ENCODE measurements around the gene DDT.
"Not testable (repeated sequence)": the region's sequence is repeated elsewhere in the genome, so short reads cannot be mapped to it uniquely, and the experiment has no call there.

The DDT gene

DNA sequence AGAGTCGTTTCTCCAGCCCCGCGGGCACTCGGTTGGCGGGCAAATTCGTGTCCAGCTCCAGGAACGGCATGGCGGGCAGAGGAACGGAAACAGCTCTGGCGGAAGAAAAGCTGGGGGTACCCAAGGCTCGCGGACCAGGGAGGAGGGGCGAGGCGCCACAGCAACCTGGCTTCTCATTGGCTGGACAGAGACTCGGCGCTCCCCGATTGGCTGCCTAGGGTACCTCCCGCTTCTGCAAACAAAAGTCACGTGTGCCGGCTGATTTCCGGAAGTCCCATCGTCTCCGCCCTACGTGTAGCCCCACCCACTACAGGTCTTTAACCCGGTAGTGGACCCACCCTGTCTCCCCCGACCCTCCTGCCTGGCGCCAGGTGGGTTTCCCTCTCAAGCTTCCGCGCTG, at the start of gene DDT:
Gene DDT (minus strand): TSS at position 97 of the 400 bp plus-strand sequence. CDS start 27 bp downstream, at position 70.
- in situ Hi-C loops (cut with HindIII; ENCODE audit: low sequenced_read_pairs); H3K4me3 ChIP-seq (ENCODE audit: low read depth, low read length); DNase-seq (ENCODE audit: low read depth): not testable (repeated sequence)

- in situ Hi-C loops (cut with HindIII; ENCODE audit: low sequenced_read_pairs): no loop called here
- no peak for DNase-seq (ENCODE audit: low read depth)
- no peak overlapping the region for H3K4me3 ChIP-seq (ENCODE audit: low read depth, low read length)
- TF ChIP-seq, protein P1, sequence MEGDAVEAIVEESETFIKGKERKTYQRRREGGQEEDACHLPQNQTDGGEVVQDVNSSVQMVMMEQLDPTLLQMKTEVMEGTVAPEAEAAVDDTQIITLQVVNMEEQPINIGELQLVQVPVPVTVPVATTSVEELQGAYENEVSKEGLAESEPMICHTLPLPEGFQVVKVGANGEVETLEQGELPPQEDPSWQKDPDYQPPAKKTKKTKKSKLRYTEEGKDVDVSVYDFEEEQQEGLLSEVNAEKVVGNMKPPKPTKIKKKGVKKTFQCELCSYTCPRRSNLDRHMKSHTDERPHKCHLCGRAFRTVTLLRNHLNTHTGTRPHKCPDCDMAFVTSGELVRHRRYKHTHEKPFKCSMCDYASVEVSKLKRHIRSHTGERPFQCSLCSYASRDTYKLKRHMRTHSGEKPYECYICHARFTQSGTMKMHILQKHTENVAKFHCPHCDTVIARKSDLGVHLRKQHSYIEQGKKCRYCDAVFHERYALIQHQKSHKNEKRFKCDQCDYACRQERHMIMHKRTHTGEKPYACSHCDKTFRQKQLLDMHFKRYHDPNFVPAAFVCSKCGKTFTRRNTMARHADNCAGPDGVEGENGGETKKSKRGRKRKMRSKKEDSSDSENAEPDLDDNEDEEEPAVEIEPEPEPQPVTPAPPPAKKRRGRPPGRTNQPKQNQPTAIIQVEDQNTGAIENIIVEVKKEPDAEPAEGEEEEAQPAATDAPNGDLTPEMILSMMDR (IDR thresholded peaks at IDR 0.05; ENCODE audit: low read depth, low read length, missing control alignments): no peak
Measured at GRCh38 chr22:24023204-24023789, 49.1 kb upstream of the DDT start.

DNA sequence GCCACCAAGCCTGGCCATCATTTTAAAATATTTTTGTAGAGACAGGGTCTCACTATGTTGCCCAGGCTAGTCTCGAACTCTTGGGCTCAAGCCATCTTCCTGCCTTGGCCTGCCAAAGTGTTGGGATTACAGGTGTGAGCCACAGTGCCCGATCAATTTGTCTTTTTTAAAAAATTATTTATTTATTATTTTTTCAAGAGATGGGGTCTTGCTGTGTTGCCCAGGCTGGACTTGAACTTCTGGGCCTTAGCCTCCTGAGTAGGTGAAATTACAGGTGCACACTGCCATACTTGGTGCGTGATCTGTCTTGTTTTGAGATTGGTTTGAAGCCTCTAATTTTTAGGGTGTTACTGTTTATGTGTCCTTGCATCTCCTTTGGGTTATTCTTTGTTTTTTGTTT, 47.1 kb upstream of the DDT start:
- TF ChIP-seq, protein P1 (IDR thresholded peaks at IDR 0.05; ENCODE audit: low read depth, low read length, missing control alignments): no peak
- no peak overlapping the region for H3K4me3 ChIP-seq (ENCODE audit: low read depth, low read length)
- no peak for DNase-seq (ENCODE audit: low read depth)
- in situ Hi-C loops (cut with HindIII; ENCODE audit: low sequenced_read_pairs): no loop called here

- H3K4me3 ChIP-seq (ENCODE audit: low read depth, low read length): no peak overlapping the region
- no peak for DNase-seq (ENCODE audit: low read depth)
- in situ Hi-C loops (cut with HindIII; ENCODE audit: low sequenced_read_pairs): no loop called here
- TF ChIP-seq, protein P1 (IDR thresholded peaks at IDR 0.05; ENCODE audit: low read depth, low read length, missing control alignments): no peak
Measured at GRCh38 chr22:24016156-24016555, 41.9 kb upstream of the DDT start.

DNA sequence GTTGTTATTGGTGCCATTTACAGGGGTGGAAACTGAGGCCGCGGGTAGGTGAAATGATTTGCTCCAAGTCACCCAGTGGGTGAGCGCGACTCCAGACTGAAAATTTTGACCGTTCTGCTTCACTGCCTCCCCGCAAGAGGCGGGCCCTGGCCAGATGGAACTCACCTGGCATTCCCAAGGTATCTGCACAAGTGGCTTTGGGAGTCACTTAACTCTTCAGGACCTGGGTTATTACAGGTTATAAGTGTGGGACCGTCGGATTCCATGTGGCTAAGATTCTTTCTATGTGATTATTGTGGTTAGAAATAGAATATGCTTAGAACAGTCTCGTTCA, 37.5 kb upstream of the DDT start:
- in situ Hi-C loops (cut with HindIII; ENCODE audit: low sequenced_read_pairs): no loop called here
- DNase-seq (ENCODE audit: low read depth): no peak
- TF ChIP-seq, protein P1 (IDR thresholded peaks at IDR 0.05; ENCODE audit: low read depth, low read length, missing control alignments): no peak
- H3K4me3 ChIP-seq (ENCODE audit: low read depth, low read length): peak overlapping the region; percentile 96

- DNase-seq (ENCODE audit: low read depth): no peak
- in situ Hi-C loops (cut with HindIII; ENCODE audit: low sequenced_read_pairs): no loop called here
- TF ChIP-seq, protein P1 (IDR thresholded peaks at IDR 0.05; ENCODE audit: low read depth, low read length, missing control alignments): no peak
- no peak overlapping the region for H3K4me3 ChIP-seq (ENCODE audit: low read depth, low read length)
Measured at GRCh38 chr22:24010018-24010391, 35.8 kb upstream of the DDT start.

- in situ Hi-C loops (cut with HindIII; ENCODE audit: low sequenced_read_pairs): no loop called here
- H3K4me3 ChIP-seq (ENCODE audit: low read depth, low read length): no peak overlapping the region
Measured at GRCh38 chr22:24009227-24010017, 35.2 kb upstream of the DDT start.

More at GRCh38 chr22:24009227-24010017, 35.2 kb upstream of the DDT start:
- DNase-seq (ENCODE audit: low read depth): no peak
- TF ChIP-seq, protein P1 (IDR thresholded peaks at IDR 0.05; ENCODE audit: low read depth, low read length, missing control alignments): no peak

Measured in astrocyte of the cerebellum (primary cell).